Ovary (tissue), 9 donors: ENCODE measurements around the gene ZPR1. TPM values are rescaled to one million over a fixed set of nuclear protein-coding genes. Genes with fewer than 3 reads are reported as not detected.

ENCODE experiments used
- DNase-seq, 5 donors: peaks; one replicate each; pipeline ENCODE4 v3.0.0-alpha.2; 2019 to 2020
- H3K27ac ChIP-seq, 2 donors: fragments of 200-600 bp; one replicate each; pipeline versions ENCODE4 v1.5.1 to v1.8.0; 2019 to 2022
- H3K27me3 ChIP-seq: fragments of 200-600 bp; one replicate; pipeline ENCODE4 v1.8.0; 2022
- H3K36me3 ChIP-seq: fragments of 200-600 bp; sonication (generic); one replicate; pipeline ENCODE4 v1.5.1; 2019
- H3K4me1 ChIP-seq: one replicate; pipeline ENCODE4 v1.8.1; 2013; ENCODE audit warnings: mild to moderate bottlenecking, moderate library complexity; ENCODE audit not compliant: insufficient read depth
- H3K4me3 ChIP-seq: fragments of 200-600 bp; sonication (generic); one replicate; pipeline ENCODE4 v1.5.1; 2017
- H3K9me3 ChIP-seq, 2 donors: fragments of 200-600 bp in 1 of 2; sonication (generic) in 1 of 2; one replicate each; pipeline versions ENCODE4 v1.5.1 to v1.8.1; 2013 to 2019; ENCODE audit warnings: mild to moderate bottlenecking in 1 of 2, moderate library complexity in 1 of 2
- CTCF ChIP-seq, 3 donors: fragments of 450-650 bp in 2 of 3; fragments of 200-600 bp in 1 of 3; IDR thresholded peaks; one replicate each; pipeline versions ENCODE4 v1.5.1 to v1.8.0; 2016 to 2022; ENCODE audit warnings: antibody characterized with exemption in 3 of 3, mild to moderate bottlenecking in 1 of 3
- EP300 ChIP-seq: sonication (generic); formaldehyde crosslinking; IDR thresholded peaks from one replicate; pipeline ENCODE4 v1.6.1; 2017; ENCODE audit warnings: antibody characterized with exemption
- POLR2A ChIP-seq: fragments of 450-650 bp; IDR thresholded peaks from one replicate; pipeline ENCODE4 v1.6.1; 2017; ENCODE audit warnings: antibody characterized with exemption, mild to moderate bottlenecking, moderate library complexity
- WGBS, 3 donors: extraction: QIAGEN DNeasy Blood & Tissue Kit in 1 of 3; methylation state at CpG; one replicate each; pipeline versions ENCODE4 v1.1.5 to v1.1.7; 2013 to 2017; 5-methylcytosine and 5-hydroxymethylcytosine counted together
- intact Hi-C, 4 donors: fragments of 100-400 bp; cut with DNase I; formaldehyde crosslinking; loops; one replicate each; pipeline versions ENCODE4 v1.11.0 to v1.15.1; 2022 to 2023
- polyA plus RNA-seq, 2 donors: library from polyadenylated mRNA; stranded (reverse); fragments of 200-250 nt in 1 of 2; fragments of 350-450 nt in 1 of 2; fragmentation: Illumina TruSeq in 1 of 2; extraction: RNeasy Lipid Tissue Mini Kit (QIAGEN cat#74804) in 1 of 2; gene quantifications; one replicate each; pipeline ENCODE4 v1.2.3, GENCODE V29; 2013 to 2014
- total RNA-seq, 7 donors: library from RNA; depleted of rRNA in 2 of 7; stranded (reverse); fragments of >200 nt in 2 of 7; fragmentation: NEBNext Ultra II Directional in 3 of 7; extraction: Animal tissue kit (Norgen Biotek cat#: 25700) in 3 of 7; gene quantifications; one replicate each; pipeline versions ENCODE4 v1.1.0 to v1.2.4, GENCODE V29; 2016 to 2023
- donor health status: DM: no; HTN: no; CAD: no; lungs with moderate emphysema.
- donor health status: DM: no; HTN: no; CAD: no.
- donor health status: Bipolar disorder and iron deficiency.
- donor health status: DM: yes; HTN: yes; CAD: no.
- donor health status: DM: no; HTN: no; CAD: no.
- donor health status: DM: yes; HTN: yes; CAD: no.

The ZPR1 gene
- total and polyA plus RNA-seq, 9 donors, result 12.0 to 68.7 (median 37.0) TPM

GRCh38 chr11:116730241-116730561 is 57.6 kb downstream of the ZPR1 start:
- no peak for TF ChIP-seq POLR2A
- no peak for TF ChIP-seq CTCF (IDR thresholded peaks at IDR 0.05)
- TF ChIP-seq EP300, result no peak
- peak in 1 of 5 donors; percentile 28 for DNase-seq
- H3K36me3 ChIP-seq, result no peaks in the 10 kb centered on the region
- H3K9me3 ChIP-seq, result no peaks in the 10 kb centered on the region
- H3K27ac ChIP-seq, result no peak overlapping the region
- 53 to 76% (median 57%) methylated on average over 10 of the region's 10 CpGs for WGBS, 3 donors
- intact Hi-C loops, result loop anchor here in 1 of 4 donors (5.0 kb wide), 1 partner anchor 497 kb away; no protein-coding TSS in a partner anchor
- H3K4me1 ChIP-seq, result no peaks in the 10 kb centered on the region
- no peak overlapping the region for H3K4me3 ChIP-seq
- no peaks in the 10 kb centered on the region for H3K27me3 ChIP-seq

DNA sequence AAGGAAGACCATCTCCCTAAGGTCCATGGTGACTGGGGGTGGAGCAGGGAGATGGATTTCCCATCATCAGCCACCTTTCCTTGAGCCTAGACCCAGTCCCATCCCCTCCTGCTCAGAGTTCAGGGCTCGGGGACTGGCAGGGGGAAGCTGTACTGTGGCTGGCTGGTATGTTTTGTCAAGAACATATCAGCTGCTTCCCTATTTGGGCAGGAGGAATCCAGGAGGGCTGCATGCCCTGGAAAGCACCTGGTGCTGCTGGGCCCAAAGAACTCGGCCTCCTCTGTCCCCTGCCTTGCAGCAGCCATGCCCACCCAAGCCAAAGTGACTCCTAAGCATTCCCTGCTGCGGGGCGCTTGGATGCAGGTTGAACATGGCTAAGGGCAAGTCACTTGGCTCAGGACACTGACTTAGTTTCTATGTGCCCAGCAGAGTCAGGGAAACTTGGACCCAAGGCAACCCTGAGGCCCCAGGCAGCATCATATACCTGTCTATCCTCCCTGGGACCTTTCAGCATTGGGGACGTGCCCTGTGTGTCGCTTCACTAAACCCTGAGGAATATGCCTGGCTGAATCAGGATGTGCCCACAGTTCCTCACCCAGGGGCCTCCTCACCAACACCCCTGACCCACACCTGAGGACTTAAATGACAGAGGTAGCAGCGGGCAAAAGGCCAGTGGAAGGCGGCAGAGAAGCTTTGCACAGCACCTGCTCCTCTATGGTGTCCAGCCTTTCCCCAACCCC is 58.2 kb downstream of the ZPR1 start:
- 92 to 95% (median 93%) methylated on average over 8 of the region's 8 CpGs for WGBS, 3 donors
- no peaks in the 10 kb centered on the region for H3K9me3 ChIP-seq
- no peaks in the 10 kb centered on the region for H3K4me1 ChIP-seq
- intact Hi-C loops, result loop anchor here in 1 of 4 donors (5.0 kb wide), 1 partner anchor 498 kb away; no protein-coding TSS in a partner anchor
- no peaks in the 10 kb centered on the region for H3K36me3 ChIP-seq
- H3K27ac ChIP-seq, result no peak overlapping the region
- no peaks in the 10 kb centered on the region for H3K27me3 ChIP-seq
- DNase-seq, result peak in 1 of 5 donors; percentile 23
- TF ChIP-seq EP300 (no peak), POLR2A (no peak), CTCF (IDR thresholded peaks at IDR 0.05) (no peak)
- H3K4me3 ChIP-seq, result no peak overlapping the region

GRCh38 chr11:116727990-116728389 is 59.8 kb downstream of the ZPR1 start:
- TF ChIP-seq POLR2A, result no peak
- no peak for TF ChIP-seq EP300
- no peak for TF ChIP-seq CTCF (IDR thresholded peaks at IDR 0.05)
- no peak for DNase-seq
- Histone ChIP-seq H3K27ac (no peak overlapping the region), H3K4me1 (no peaks in the 10 kb centered on the region), H3K36me3 (no peaks in the 10 kb centered on the region), H3K27me3 (no peaks in the 10 kb centered on the region), H3K4me3 (no peak overlapping the region), H3K9me3 (no peaks in the 10 kb centered on the region)
- 81 to 87% (median 83%) methylated on average over 6 of the region's 6 CpGs for WGBS, 3 donors
- intact Hi-C loops, result no loop called here

- DNase-seq, result peak in 1 of 5 donors; percentile 39
- TF ChIP-seq EP300 (no peak), CTCF (IDR thresholded peaks at IDR 0.05) (no peak), POLR2A (no peak)
- no peaks in the 10 kb centered on the region for H3K4me1 ChIP-seq
- WGBS, 3 donors, result 49 to 54% (median 51%) methylated on average over 19 of the region's 19 CpGs
- no peak overlapping the region for H3K4me3 ChIP-seq
- H3K36me3 ChIP-seq, result no peaks in the 10 kb centered on the region
- no peak overlapping the region for H3K27ac ChIP-seq
- intact Hi-C loops, result no loop called here
- no peaks in the 10 kb centered on the region for H3K27me3 ChIP-seq
- no peaks in the 10 kb centered on the region for H3K9me3 ChIP-seq
Observed at GRCh38 chr11:116725434-116726221, 62.2 kb downstream of the ZPR1 start.
